Activated gamma-delta T cell treated with anti-CD3 and anti-CD28 coated beads, Interleukin-2, amount 50 U/mL, for 16 hours (primary cell): ENCODE measurements around the gene CAP2.
"Not testable (repeated sequence)": the region's sequence is repeated elsewhere in the genome, so short reads cannot be mapped to it uniquely, and the experiment has no call there.

ENCODE experiments used
- DNase-seq: peaks from one replicate; pipeline ENCODE4 v3.0.0-alpha.2; 2020; ENCODE audit warnings: low read depth

CAP2 gene

GRCh38 chr6:17503051-17503450 lies 109.7 kb downstream of the CAP2 start:
- DNase-seq = no peak

GRCh38 chr6:17504005-17504404 lies 110.6 kb downstream of the CAP2 start:
- no peak for DNase-seq

- DNase-seq = no peak
These were observed 111.7 kb downstream of the CAP2 start for GRCh38 chr6:17505062-17505476.

GRCh38 chr6:17505767-17506280 lies 112.4 kb downstream of the CAP2 start:
- DNase-seq = no peak

GRCh38 chr6:17506531-17506930 lies 113.1 kb downstream of the CAP2 start:
- DNase-seq = no peak

GRCh38 chr6:17506962-17507361 lies 113.6 kb downstream of the CAP2 start:
- no peak for DNase-seq

GRCh38 chr6:17511084-17511483 lies 117.7 kb downstream of the CAP2 start:
- no peak for DNase-seq

GRCh38 chr6:17511580-17511979 lies 118.2 kb downstream of the CAP2 start:
- no peak for DNase-seq

- DNase-seq = no peak
These were observed 125.7 kb downstream of the CAP2 start for GRCh38 chr6:17519120-17519519.

- DNase-seq = no peak
These were observed 132.2 kb downstream of the CAP2 start for GRCh38 chr6:17525637-17526036.

GRCh38 chr6:17527076-17527475 lies 133.7 kb downstream of the CAP2 start:
- DNase-seq = no peak

GRCh38 chr6:17530321-17530835 lies 137.0 kb downstream of the CAP2 start:
- DNase-seq = no peak

GRCh38 chr6:17536586-17536985 lies 143.2 kb downstream of the CAP2 start:
- DNase-seq = no peak

- DNase-seq = no peak
These were observed 148.8 kb downstream of the CAP2 start for GRCh38 chr6:17542243-17542642.

GRCh38 chr6:17545681-17546080 lies 152.3 kb downstream of the CAP2 start:
- not testable (repeated sequence) for DNase-seq

- no peak for DNase-seq
These were observed 158.1 kb downstream of the CAP2 start for GRCh38 chr6:17551383-17551958.

GRCh38 chr6:17552861-17553260 lies 159.5 kb downstream of the CAP2 start:
- no peak for DNase-seq

- no peak for DNase-seq
These were observed 162.6 kb downstream of the CAP2 start for GRCh38 chr6:17556014-17556413.

GRCh38 chr6:17562636-17563035 lies 169.2 kb downstream of the CAP2 start:
- no peak for DNase-seq

- no peak for DNase-seq
These were observed 172.0 kb downstream of the CAP2 start for GRCh38 chr6:17565399-17565798.

- DNase-seq = no peak
These were observed 181.6 kb downstream of the CAP2 start for GRCh38 chr6:17574866-17575560.

- DNase-seq = no peak
These were observed 183.7 kb downstream of the CAP2 start for GRCh38 chr6:17577059-17577458.

- DNase-seq = no peak
These were observed 187.2 kb downstream of the CAP2 start for GRCh38 chr6:17580518-17581048.
